Measurements from ENCODE around the gene GALNT10.

- TF ChIP-seq CTCF (IDR thresholded peaks at IDR 0.05) (no peak), POLR2A (IDR thresholded peaks at IDR 0.05) (no peak)
Observed at GRCh38 chr5:154373729-154374179, 183.2 kb downstream of the GALNT10 start.

Data from uterus (tissue), 2 donors.